ENCODE results near the gene NRCAM.

Gene NRCAM

GRCh38 chr7:108457871-108458270 lies 1.6 kb upstream of the NRCAM start:
- FAIRE-seq, result no peak

GRCh38 chr7:108456845-108457540 lies 757 bp upstream of the NRCAM start:
- FAIRE-seq, result no peak

GRCh38 chr7:108455551-108455997 lies 662 bp downstream of the NRCAM start:
- no peak for FAIRE-seq

- no peak for FAIRE-seq
Measured at GRCh38 chr7:108454674-108455550, 1.3 kb downstream of the NRCAM start.

GRCh38 chr7:108454317-108454673 lies 1.9 kb downstream of the NRCAM start:
- no peak for FAIRE-seq

- FAIRE-seq, result no peak
Measured at GRCh38 chr7:108453320-108453719, 2.9 kb downstream of the NRCAM start.

GRCh38 chr7:108452707-108453106 lies 3.5 kb downstream of the NRCAM start:
- no peak for FAIRE-seq

- FAIRE-seq, result no peak
Measured at GRCh38 chr7:108451296-108451848, 4.9 kb downstream of the NRCAM start.

GRCh38 chr7:108450160-108450559 lies 6.1 kb downstream of the NRCAM start:
- no peak for FAIRE-seq

- FAIRE-seq, result no peak
Measured at GRCh38 chr7:108449521-108449920, 6.7 kb downstream of the NRCAM start.

- FAIRE-seq, result no peak
Measured at GRCh38 chr7:108448584-108449505, 7.4 kb downstream of the NRCAM start.

GRCh38 chr7:108442039-108442568 lies 14.1 kb downstream of the NRCAM start:
- FAIRE-seq, result no peak

- no peak for FAIRE-seq
Measured at GRCh38 chr7:108441392-108441955, 14.8 kb downstream of the NRCAM start.

GRCh38 chr7:108440613-108441012 lies 15.6 kb downstream of the NRCAM start:
- FAIRE-seq, result no peak

- FAIRE-seq, result no peak
Measured at GRCh38 chr7:108436906-108437305, 19.3 kb downstream of the NRCAM start.

- no peak for FAIRE-seq
Measured at GRCh38 chr7:108434010-108434409, 22.2 kb downstream of the NRCAM start.

- no peak for FAIRE-seq
Measured at GRCh38 chr7:108431099-108431498, 25.1 kb downstream of the NRCAM start.

GRCh38 chr7:108430664-108431063 lies 25.6 kb downstream of the NRCAM start:
- no peak for FAIRE-seq

GRCh38 chr7:108427766-108428165 lies 28.5 kb downstream of the NRCAM start:
- FAIRE-seq, result no peak

GRCh38 chr7:108425714-108426275 lies 30.4 kb downstream of the NRCAM start:
- FAIRE-seq, result no peak

GRCh38 chr7:108424013-108424412 lies 32.2 kb downstream of the NRCAM start:
- FAIRE-seq, result no peak

All from colon (tissue), 2 donors.